Hematopoietic multipotent progenitor cell treated with erythropoietin and hydrocortisone succinate and interleukin-3 and kit ligand, for 17 days (in vitro differentiated cells): ENCODE data around the gene TRAPPC3L.
"Not testable (repeated sequence)": the region's sequence is repeated elsewhere in the genome, so short reads cannot be mapped to it uniquely, and the experiment has no call there.

Experiments
- DNase-seq: peaks from one replicate; pipeline ENCODE4 v3.0.0-alpha.2; 2015; ENCODE audit warnings: low spot score

TRAPPC3L gene

DNA sequence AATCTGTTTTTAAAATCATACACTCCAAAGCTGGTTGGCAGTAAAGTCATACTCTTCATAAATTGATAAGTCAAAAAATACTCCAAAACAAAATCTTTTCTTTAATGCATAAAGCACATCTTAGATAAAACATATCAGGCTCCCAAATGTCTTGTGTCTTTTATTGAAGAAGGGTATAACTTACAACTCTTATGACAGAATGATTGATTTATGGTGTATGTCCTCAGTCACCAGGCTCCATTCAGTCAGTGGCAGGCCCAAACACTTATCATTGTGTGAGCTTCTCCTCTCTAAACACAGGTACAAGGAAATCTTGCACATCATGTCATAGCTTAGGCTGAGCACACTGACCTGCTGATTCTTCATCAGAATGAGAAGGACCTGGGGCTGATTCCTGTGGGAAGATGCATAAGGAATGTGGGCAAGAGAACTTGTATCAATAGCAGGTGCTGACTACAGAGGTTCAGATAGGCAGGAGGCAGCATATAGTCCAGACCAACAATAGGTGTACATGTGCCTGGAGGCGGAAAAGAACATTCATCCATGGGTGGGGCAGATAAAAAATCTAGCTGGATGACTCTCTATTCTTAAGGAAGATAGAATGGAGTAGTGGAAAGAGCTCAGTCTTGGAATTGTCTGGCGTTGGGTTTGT lies 32.1 kb downstream of the TRAPPC3L start:
- DNase-seq: no peak

DNA sequence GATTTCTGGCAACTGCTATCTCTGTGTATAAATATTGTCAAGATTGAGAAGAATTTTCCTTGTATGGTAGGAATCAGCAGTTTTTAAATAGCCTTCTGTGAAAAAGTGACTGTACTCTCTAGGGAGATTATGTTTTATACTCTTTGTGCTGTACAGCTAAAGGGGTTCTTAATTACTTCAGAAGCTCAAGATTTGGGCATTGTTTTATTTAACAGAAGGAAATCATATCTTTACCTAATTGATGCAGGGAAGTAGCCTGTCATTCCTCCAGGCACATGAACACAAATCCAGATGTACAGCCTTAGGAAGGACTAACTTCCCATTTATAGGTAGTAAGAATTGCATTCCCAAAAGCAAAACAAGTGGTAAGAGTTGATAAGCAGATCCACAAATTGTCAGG lies 32.8 kb downstream of the TRAPPC3L start:
- DNase-seq: no peak

DNA sequence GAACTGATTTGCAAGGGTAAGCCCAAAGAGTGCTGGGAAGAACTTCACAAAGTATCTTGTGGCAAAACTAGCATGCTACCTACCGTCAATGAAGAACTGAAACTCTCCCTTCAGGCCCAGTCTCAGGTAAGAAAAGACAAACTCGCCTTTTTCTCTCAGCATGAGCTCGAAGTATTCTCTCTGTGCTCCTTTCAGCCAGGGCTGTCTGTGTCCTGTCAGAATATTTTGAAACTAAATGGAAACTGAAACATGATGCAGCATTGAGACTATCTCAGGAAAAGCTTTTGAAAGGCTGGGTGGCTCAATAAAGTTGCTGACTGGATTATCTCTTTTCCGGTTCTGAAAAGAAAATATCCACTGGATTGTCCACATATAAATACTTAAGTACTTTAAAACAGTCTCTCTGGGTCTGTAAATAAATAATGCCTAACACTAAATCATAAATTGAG lies 33.3 kb downstream of the TRAPPC3L start:
- DNase-seq: no peak

DNA sequence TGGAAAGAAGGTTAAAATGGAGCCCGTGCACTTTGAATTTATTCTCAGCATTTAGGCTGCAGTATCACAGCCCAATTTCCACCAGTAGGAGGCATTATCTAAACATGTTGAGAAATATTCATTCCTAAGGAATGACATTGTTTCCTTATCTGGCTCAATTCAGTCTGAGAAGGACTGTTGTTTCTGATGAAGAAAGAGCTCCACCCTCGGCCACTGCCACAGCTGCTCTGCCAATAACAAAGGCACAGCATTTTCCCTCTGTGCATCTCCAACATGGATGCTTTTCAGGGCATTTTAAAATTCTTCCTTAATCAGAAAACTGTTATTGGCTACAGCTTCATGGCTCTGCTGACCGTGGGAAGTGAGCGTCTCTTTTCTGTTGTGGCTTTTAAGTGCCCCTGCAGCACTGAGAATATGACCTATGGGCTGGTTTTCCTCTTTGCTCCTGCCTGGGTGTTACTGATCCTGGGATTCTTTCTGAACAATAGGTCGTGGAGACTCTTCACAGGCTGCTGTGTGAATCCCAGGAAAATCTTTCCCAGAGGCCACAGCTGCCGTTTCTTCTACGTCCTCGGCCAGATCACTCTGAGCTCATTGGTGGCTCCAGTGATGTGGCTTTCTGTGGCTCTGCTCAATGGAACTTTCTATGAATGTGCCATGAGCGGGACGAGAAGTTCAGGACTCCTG lies 33.9 kb downstream of the TRAPPC3L start, which contains the start of gene CALHM5:
Gene CALHM5, plus strand, starts transcription at position 216 of the 687 bp plus-strand sequence. Its CDS starts 58 bp downstream, at position 274.
- DNase-seq: no peak

DNA sequence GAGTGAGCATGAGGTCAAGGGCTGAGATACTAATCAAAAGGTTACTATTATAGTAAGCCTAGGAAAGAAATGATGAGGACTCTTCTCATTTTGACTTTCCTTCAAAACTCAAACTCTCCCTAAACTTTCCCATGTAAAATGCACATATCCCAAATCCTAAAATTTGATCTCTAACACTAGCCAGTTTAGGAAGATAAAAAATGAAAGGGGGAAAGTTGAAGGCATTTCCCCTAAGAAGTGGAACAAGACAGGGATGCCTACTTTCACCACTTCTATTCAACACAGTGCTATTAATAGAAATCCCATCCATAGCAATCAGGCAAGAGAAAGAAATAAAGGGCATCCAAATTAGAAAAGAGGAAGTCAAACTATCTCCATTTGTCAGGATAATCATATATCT lies 37.0 kb downstream of the TRAPPC3L start:
- no peak for DNase-seq

DNA sequence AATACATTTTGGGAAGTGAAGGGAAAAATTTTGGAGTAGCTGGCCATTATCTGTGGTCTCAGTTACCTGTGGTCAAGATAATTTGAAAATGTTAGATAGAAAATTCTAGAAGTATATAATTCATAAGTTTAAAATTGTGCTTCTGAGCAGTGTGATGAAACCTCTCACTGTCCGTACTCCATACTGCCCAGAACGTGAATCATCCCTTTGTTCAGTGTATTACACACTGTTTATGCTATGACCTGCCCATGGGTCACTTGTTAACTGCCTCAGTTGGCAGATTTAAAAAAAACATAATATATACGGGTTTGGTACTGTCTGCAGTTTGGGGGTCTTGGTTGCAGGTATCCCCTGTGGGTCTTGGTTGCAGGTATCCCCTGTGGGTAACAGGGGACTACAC lies 38.2 kb downstream of the TRAPPC3L start:
- DNase-seq: no peak

DNA sequence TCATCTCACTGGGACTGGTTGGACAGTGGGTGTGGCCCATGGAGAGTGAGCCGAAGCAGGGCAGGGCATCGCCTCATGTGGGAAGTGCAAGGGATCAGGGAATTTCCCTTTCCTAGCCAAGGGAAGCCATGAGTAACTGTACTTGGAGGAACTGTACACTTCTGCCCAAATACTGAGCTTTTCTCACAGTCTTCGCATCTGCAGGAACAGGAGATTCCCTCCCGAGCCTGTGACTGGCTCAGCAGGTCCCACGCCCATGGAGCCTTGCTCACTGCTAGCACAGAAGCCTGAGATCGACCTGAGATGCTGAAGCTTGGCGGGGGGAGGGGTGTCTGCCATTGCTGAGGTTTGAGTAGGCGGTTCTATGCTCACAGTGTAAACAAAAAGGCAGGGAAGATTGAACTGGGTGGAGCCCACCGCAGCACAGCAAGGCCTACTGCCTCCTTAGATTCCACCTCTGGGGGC lies 44.5 kb downstream of the TRAPPC3L start:
- DNase-seq: no peak

DNA sequence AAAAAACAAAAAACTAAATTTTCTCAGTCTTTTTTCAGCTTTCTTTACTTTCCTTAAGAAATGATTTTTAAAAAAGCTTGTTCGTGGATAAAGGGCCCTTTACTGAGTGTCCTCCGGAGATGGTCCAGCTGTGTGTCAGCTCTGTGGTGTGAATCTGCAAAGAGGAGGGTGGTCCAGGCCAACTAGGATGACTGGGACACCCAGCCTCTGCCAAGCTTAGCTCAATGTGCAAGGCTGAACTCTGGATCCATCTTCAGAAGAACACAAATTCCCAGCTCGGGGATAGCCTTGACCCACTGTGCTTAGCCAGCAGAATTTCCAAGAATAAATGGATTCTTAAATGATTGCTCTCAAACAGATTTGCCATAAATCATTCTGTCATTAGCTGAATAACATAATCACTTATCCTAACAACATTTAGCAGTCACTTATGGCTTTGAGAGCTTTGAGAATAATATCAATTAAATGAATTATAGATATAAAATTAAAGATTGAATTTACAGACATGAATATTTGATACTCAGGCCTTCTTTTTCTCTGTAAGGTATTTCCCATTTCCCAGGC lies 48.3 kb downstream of the TRAPPC3L start:
- DNase-seq: no peak

DNA sequence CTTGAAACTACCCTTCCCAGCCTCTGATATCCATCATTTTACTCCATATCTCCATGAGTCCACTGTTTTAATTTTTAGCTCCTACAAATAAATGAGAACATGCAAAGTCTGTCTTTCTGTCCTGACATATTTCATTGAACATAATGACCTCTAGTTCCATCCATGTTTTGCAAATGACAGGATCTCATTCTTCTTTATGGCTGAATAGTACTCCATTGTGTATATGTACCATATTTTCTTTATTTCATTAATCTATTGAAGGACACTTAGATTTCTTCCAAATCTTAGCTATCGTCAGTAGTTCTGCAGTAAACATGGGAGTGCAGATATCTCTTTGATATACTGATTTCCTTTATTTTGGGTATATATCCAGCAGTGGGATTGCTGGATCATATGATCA lies 50.3 kb downstream of the TRAPPC3L start:
- DNase-seq: not testable (repeated sequence)

DNA sequence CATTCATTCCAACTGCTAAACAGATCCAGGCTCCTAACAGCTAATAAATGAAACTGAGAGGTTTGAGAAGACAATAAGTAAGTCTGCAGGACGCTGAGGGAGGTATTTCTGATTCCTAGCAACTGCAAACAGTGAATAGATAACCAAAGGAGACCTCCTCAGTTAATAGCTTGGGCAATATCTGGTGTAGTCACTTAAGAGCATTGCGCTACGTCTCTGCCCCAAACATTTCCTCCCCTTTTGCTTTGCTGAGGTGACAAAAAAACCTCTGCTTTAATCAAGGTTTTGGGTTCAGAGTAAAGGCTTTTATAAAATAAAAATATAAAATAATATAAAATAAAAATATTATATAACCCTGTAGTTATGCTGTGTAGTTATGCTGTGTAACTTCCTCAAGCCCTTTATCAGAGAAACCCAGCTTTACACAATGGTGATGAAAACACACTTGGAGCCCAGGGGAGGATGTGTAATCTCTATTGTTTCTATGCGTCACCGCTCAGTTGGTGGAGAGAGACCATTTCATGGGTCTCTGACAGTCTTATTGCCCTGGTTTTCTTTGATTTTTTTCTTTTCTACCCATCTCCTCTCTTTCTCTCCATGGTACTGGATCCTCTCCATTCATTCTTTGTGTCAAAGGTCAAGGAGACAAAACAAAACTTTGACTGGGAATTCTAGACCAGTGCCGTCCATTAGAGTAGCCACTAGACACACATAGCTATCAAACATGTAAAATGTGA lies 53.0 kb downstream of the TRAPPC3L start:
- DNase-seq: no peak

DNA sequence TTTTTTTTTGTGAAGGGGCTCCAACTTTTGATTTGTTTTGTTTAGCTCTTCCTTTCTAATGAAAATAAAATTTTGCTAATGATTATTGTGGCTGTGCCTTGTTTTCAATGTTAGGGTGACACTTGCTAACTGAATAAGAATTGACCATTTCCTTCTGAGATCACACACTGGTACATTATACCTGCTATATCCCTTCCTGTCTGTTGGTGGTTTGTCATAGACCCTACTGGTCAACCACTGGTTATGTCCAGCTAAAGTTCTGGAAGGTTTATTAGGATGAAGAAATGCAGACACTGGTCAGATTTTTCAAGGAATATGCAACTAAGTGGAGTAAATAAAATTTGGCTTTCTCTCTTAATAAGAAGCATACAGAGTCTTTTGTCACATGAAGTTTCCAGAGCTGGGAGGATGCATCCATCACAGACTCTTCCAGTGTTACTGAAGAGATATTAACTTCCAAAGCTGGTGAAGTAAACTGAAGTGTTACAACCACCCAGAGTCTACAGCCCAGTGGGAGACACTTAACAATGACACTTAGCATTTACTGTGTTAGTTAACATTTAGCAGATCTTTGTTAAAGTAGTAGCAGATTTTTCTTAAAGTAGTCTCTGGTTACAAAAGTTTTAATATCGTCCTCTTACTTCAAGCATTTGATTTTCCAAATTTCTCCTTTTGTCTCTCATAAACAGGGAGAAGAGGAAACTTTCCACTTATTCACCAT lies 53.7 kb downstream of the TRAPPC3L start:
- DNase-seq: no peak

DNA sequence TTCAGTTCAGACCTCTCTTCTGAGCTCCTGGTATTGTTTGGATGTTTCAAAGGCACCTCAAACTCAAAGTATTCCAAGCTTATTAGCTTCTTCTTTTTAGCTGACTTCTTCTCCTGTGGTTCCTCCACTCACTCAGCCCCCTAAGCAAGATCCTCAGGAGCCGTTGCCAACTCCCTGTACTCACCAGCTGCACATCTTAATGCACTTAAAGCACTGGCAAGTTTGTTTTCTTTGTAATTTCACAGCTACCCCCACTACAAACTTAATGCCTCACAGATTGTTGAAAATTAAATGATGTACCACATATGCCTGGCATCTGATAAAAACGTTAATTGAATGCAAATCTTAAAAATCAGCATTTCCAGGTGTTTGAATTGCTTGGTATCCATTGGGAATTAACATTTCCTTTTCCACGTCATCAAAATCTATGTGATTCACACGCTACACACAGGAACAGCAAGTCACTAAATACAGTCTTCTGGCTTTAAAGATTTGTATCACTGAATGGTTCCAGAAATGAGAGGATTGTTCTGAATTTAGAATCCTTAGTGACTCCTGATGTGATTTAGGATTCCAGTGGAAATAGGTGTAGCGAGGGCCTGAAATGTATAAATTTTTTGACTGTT lies 59.8 kb downstream of the TRAPPC3L start:
- no peak for DNase-seq

DNA sequence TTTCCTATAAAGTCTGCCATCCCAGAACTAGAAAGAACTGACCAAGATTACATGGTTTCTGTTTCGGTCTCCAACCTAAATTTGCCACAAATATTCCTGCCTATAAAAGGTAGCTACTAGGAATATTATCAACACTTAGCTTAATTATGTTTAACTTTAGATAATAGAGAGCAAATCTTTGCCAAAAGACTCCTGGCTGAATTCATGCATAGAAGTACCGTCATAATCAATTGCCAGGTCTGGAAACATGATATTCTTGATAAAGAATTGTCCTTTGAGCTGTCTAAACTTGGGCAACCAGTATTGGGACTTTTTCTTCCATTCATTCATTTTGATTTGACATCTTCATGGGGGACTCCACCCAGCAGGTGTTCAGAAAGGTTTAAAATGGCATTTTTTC lies 61.9 kb downstream of the TRAPPC3L start:
- no peak for DNase-seq

DNA sequence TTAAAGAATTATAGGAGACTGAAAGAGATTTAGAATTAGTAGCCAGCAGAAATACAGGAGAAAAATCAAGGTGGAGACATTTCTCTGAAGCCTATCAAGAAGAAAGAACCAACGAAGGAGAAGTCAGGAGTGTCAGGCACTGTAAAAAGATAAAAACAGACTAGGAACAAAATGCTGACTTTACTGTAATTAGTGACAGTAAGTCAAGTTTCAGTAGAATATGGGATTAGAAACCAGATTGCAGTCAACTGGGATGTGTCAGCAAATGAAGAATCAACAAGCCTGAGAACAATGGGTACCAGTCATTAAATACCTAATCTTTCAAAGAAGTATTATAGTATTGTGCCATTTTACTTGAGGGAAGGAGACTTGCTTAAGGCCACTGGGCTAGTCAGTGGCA lies 62.7 kb downstream of the TRAPPC3L start:
- DNase-seq: no peak

DNA sequence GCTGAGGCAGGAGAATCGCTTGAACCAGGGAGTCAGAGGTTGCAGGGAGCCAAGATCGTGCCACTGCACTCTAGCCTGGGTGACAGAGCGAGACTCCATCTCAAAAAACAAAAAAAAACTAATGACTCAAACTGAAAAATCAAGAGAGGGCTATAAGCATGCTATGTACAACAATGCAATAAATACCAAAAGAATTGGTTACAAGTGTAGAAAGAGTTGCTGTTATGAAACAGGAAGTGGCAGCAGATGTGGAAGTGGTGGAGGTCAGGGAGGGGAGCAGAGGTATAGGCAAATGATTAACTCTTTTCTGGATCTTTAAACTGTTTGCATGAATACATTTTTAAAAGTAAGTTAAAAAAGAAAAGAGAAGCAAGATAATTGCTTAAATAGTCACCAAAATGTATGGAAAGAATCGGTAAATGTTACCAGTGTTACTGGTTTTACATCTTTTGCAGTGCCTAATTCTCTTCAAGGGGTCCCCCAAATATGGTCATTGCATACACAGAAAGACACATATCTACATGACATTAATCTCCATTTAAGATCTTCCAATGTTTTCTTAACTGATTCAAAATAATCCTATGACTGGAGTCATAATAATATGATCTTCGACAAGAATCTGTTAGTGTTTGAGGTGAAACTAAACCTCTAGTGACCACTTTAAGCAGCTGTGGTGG lies 69.3 kb downstream of the TRAPPC3L start:
- no peak for DNase-seq

DNA sequence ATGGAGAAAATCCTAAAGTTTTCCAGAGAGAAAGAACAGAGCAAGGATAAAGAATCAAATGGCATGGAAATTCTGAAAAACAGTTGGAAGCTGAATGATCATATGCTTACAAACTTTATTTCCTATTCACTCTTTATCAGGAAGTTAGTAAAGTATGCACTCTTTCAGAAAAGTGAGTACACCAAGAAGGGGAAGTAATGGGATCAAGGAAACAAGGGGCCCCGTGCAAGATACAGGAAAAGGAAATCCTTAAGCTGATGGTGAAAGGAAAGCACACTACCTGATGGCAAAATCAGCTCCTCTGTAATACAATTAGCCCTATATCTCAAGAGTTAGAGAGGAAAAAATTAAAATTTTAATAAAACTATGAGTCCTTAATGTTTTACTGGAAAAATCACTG lies 70.3 kb downstream of the TRAPPC3L start:
- no peak for DNase-seq

DNA sequence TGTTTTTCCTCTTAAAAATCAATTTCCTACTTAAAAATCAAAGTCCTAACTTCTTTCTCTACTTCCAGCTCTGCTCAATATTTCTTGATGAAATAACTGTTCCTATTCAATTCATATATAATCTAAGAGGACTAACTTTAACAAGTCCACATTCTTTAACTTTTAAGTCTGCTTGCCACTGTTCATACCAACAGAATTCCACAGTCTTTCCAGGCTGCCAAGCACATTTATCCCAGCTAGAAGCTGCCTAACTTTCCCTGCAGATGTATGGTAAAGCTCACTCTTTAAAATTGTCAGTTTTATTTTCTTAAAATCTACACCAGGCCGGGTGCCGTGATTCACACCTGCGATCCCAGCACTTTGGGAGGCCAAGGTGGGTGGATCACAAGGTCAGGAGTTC lies 72.8 kb downstream of the TRAPPC3L start:
- no peak for DNase-seq

DNA sequence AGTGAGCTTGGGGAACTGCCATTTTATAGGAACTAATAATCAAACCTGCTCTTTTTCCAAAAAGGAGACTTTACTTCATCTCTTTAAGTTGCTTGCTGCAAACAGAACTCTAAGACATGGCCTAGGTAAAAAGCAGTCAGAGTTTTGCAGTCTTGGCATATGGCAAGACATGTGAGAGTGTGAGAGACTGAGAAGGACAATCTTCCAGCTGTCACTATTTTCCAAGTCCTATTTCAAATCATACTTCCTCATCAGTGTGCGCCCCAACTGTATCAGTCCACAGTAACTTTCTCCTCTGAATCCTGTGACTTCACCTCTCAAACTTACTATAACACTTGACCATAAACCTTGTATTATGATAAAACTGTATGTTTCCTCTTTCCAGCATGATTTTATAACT lies 74.0 kb downstream of the TRAPPC3L start:
- no peak for DNase-seq

DNA sequence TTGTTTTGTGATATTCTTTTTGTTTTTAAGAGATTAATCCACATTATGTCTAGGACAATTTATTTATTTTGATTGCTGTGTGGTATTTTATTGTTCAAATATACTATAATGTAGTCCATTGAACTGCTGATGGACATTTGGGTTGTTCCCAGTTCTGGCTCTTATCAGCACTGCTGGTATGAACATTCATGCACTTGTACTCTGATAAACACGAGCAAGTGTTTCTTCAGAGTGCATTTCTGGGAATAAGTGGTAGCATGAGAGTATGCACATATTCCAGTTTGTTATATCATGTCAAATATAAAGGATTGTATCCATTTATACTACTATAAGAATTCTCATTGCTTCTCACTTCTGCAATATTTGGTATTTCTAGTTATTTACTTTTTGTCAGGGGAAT lies 77.2 kb downstream of the TRAPPC3L start:
- peak; percentile 36 for DNase-seq

DNA sequence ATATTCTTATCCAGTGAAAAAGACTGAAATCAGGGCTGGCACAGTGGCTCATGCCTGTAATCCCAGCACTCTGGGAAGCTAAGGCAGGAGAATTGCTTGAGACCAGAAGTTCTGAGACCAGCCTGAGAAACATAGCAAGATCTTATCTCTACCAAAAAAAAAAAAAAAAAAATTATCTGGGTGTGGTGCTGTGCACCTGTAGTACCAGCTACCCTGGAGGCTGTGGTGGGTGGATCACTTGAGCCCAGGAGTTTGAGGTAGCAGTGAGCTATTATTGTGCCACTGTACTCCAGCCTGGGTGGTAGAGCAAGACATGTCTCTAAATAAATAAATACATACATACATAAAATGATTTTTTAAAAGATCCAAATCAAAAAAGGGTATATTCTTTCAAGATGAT lies 78.0 kb downstream of the TRAPPC3L start:
- DNase-seq: no peak

DNA sequence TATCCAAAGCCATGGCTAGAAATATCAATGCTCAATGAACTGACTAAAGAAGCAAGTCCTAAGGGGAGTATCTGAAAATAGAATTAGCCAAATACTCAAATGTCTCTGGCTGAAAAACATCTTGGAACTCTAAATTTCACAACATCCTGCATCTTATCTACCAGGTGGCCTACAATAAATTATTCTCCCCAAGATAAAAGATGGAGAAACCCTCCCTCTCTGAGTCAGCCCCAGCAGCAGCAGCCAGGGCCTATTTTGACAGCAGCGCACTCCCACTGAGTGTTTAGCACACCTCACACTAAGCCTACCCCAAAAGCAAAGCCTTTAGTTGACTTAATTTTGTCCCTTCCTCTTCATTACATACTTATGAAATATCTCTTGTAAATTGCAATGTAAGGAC lies 78.4 kb downstream of the TRAPPC3L start:
- no peak for DNase-seq
